HEK293 (cell line): ENCODE data around the gene JMJD6.

Source experiments
- CTCF ChIA-PET: fragments of 350-600 bp; formaldehyde crosslinking; extraction: SDS; loops from one replicate; lab custom pipeline; 2021; ENCODE audit warnings: antibody characterized with exemption; lab: Yijun Ruan, JAX
- POLR2A ChIA-PET: fragments of 300-600 bp; formaldehyde crosslinking; extraction: SDS; loops from one replicate; lab custom pipeline; 2020; ENCODE audit warnings: antibody characterized with exemption, inconsistent platforms; lab: Yijun Ruan, JAX
- H3K27ac ChIP-seq: fragments of 200-500 bp; sonication (Bioruptor generic); 2 replicates; pipeline ENCODE4 v1.5.1; 2014; ENCODE audit warnings: low read depth, low read length, control low read depth, inconsistent platforms; ENCODE audit errors: extremely low read depth
- H3K36me3 ChIP-seq, 2 experiments: fragments of 200-500 bp in 1 of 2; sonication (Bioruptor generic) in 1 of 2; 1 replicate in 1 of 2; 2 replicates in 1 of 2; pipeline ENCODE4 v1.5.1; 2014 to 2017; ENCODE audit warnings: inconsistent platforms in 2 of 2, low read length in 2 of 2; ENCODE audit not compliant: control insufficient read depth in 2 of 2, insufficient read depth in 1 of 2
- H3K4me1 ChIP-seq: fragments of 200-500 bp; sonication (Bioruptor generic); 2 replicates; pipeline ENCODE4 v1.5.1; 2014; ENCODE audit warnings: mild to moderate bottlenecking, low read length, inconsistent platforms; ENCODE audit not compliant: control insufficient read depth, insufficient read depth
- H3K4me3 ChIP-seq: 2 replicates; pipeline ENCODE4 v1.5.1; 2011; ENCODE audit warnings: low read depth, mild to moderate bottlenecking, control low read depth, low read length, moderate library complexity
- H3K9me3 ChIP-seq: fragments of 200-500 bp; sonication (Bioruptor generic); 2 replicates; pipeline ENCODE4 v1.5.1; 2014; ENCODE audit warnings: low read depth, low read length, inconsistent platforms; ENCODE audit not compliant: control insufficient read depth, insufficient read depth
- INSM2 ChIP-seq: fragments of 450-650 bp; formaldehyde crosslinking; IDR thresholded peaks from 2 replicates; pipeline ENCODE4 v1.5.1; 2016; ENCODE audit warnings: missing biosample characterization, missing genetic modification characterization
- OSR2 ChIP-seq: fragments of 450-650 bp; formaldehyde crosslinking; IDR thresholded peaks from 2 replicates; pipeline ENCODE4 v1.5.1; 2016; ENCODE audit warnings: missing biosample characterization, missing genetic modification characterization
- PRDM10 ChIP-seq: fragments of 450-650 bp; formaldehyde crosslinking; IDR thresholded peaks from 2 replicates; pipeline ENCODE4 v1.5.1; 2016; ENCODE audit warnings: missing biosample characterization, missing genetic modification characterization
- PRDM4 ChIP-seq: fragments of 450-650 bp; formaldehyde crosslinking; IDR thresholded peaks from 2 replicates; pipeline ENCODE4 v1.5.1; 2017; ENCODE audit warnings: missing biosample characterization, missing genetic modification characterization
- SP2 ChIP-seq: fragments of 450-650 bp; formaldehyde crosslinking; IDR thresholded peaks from 2 replicates; pipeline ENCODE4 v1.5.1; 2016; ENCODE audit warnings: missing biosample characterization, missing genetic modification characterization
- TCF7L2 ChIP-seq: IDR thresholded peaks from 2 replicates; pipeline ENCODE4 v1.6.1; 2011; ENCODE audit warnings: low read depth, mild to moderate bottlenecking, inconsistent platforms, low read length, moderate library complexity, borderline replicate concordance
- ZBTB10 ChIP-seq: fragments of 450-650 bp; formaldehyde crosslinking; IDR thresholded peaks from 2 replicates; pipeline ENCODE4 v1.5.1; 2016; ENCODE audit warnings: missing biosample characterization, missing genetic modification characterization
- ZFP69B ChIP-seq: fragments of 450-650 bp; formaldehyde crosslinking; IDR thresholded peaks from 2 replicates; pipeline ENCODE4 v1.5.1; 2016; ENCODE audit warnings: missing biosample characterization, missing genetic modification characterization
- ZNF146 ChIP-seq: fragments of 450-650 bp; formaldehyde crosslinking; IDR thresholded peaks from 2 replicates; pipeline ENCODE4 v1.5.1; 2016; ENCODE audit warnings: missing biosample characterization, missing genetic modification characterization
- ZNF184 ChIP-seq: fragments of 450-650 bp; IDR thresholded peaks from 2 replicates; pipeline ENCODE4 v1.5.1; 2018; ENCODE audit warnings: missing biosample characterization, mild to moderate bottlenecking, missing genetic modification characterization
- ZNF26 ChIP-seq: fragments of 450-650 bp; formaldehyde crosslinking; IDR thresholded peaks from 2 replicates; pipeline ENCODE4 v1.5.1; 2016; ENCODE audit warnings: missing biosample characterization, missing genetic modification characterization
- ZNF274 ChIP-seq, 2 experiments: fragments of 200-500 bp in 1 of 2; fragments of 450-650 bp in 1 of 2; sonication (Bioruptor generic) in 1 of 2; formaldehyde crosslinking in 1 of 2; IDR thresholded peaks; 2 replicates each; pipeline versions ENCODE4 v1.5.1 to v1.6.1; 2014 to 2016; ENCODE audit warnings: borderline replicate concordance in 1 of 2, inconsistent platforms in 1 of 2, low read length in 1 of 2, missing biosample characterization in 1 of 2, missing genetic modification characterization in 1 of 2
- ZNF292 ChIP-seq: fragments of 450-650 bp; formaldehyde crosslinking; IDR thresholded peaks from 2 replicates; pipeline ENCODE4 v1.5.1; 2016; ENCODE audit warnings: low read depth, missing biosample characterization, missing genetic modification characterization, borderline replicate concordance
- ZNF398 ChIP-seq: fragments of 450-650 bp; formaldehyde crosslinking; IDR thresholded peaks from 2 replicates; pipeline ENCODE4 v1.5.1; 2017; ENCODE audit warnings: missing biosample characterization, missing genetic modification characterization
- ZNF473 ChIP-seq: fragments of 450-650 bp; formaldehyde crosslinking; IDR thresholded peaks from 2 replicates; pipeline ENCODE4 v1.5.1; 2017; ENCODE audit warnings: missing biosample characterization, missing genetic modification characterization
- ZNF529 ChIP-seq: fragments of 450-650 bp; formaldehyde crosslinking; IDR thresholded peaks from 2 replicates; pipeline ENCODE4 v1.5.1; 2017; ENCODE audit warnings: missing genetic modification characterization, missing biosample characterization; ENCODE audit not compliant: insufficient replicate concordance
- ZNF585B ChIP-seq: fragments of 450-650 bp; formaldehyde crosslinking; IDR thresholded peaks from 2 replicates; pipeline ENCODE4 v1.5.1; 2016; ENCODE audit warnings: missing biosample characterization, missing genetic modification characterization
- ZNF626 ChIP-seq: fragments of 450-650 bp; sonication (Bioruptor Pico); formaldehyde crosslinking; IDR thresholded peaks from 2 replicates; pipeline ENCODE4 v1.5.1; 2018; ENCODE audit warnings: missing biosample characterization, missing genetic modification characterization, inconsistent platforms
- ZNF707 ChIP-seq: fragments of 450-650 bp; formaldehyde crosslinking; IDR thresholded peaks from 2 replicates; pipeline ENCODE4 v1.5.1; 2016; ENCODE audit warnings: missing biosample characterization, missing genetic modification characterization
- ZNF76 ChIP-seq: fragments of 450-650 bp; formaldehyde crosslinking; IDR thresholded peaks from 2 replicates; pipeline ENCODE4; 2016; ENCODE audit warnings: low read depth, missing biosample characterization, missing genetic modification characterization, borderline replicate concordance
- ZNF791 ChIP-seq: fragments of 450-650 bp; formaldehyde crosslinking; IDR thresholded peaks from 2 replicates; pipeline ENCODE4 v1.5.1; 2016; ENCODE audit warnings: missing biosample characterization, missing genetic modification characterization

The JMJD6 gene

GRCh38 chr17:76670020-76670717 is 56.2 kb downstream of the JMJD6 start:
- Histone ChIP-seq H3K36me3 (peaks cover 0 to 3% of the 10 kb centered on the region in 2 experiments; a peak in 1 of 3 replicates), H3K4me1 (peaks cover 36% of the 10 kb centered on the region), H3K9me3 (no peaks in the 10 kb centered on the region), H3K27ac (peak overlapping the region; percentile 97), H3K4me3 (no peak overlapping the region)
- ChIA-PET POLR2A (interaction anchor here (1.9 to 2.4 kb wide), 4 partner anchors 10 to 84 kb away, joined by 12 to 15 read pairs (median 14); partner anchors contain the start of genes MXRA7 and ST6GALNAC2), CTCF (interaction anchor here (0.5 to 2.7 kb wide), 8 partner anchors 9 to 1540 kb away, joined by 3 to 28 read pairs (median 4); no protein-coding TSS in a partner anchor)
- TF ChIP-seq INSM2 (tag by site-specific recombination): peak; percentile 76
- 0 out of 2 replicates have a peak, but pooled peaks have one; percentile 20 for TF ChIP-seq ZNF76
- no peak for TF ChIP-seq ZNF473 (tag by site-specific recombination)
- TF ChIP-seq PRDM4 (tag by site-specific recombination): peak; percentile 63; the same call in 1 of the 2 replicates
- no peak for TF ChIP-seq ZBTB10
- TF ChIP-seq ZNF398: peak; percentile 39
- no peak for TF ChIP-seq ZNF626 (tag by site-specific recombination)
- TF ChIP-seq PRDM10 (tag by site-specific recombination): peak; percentile 80
- no peak for TF ChIP-seq ZNF707
- TF ChIP-seq TCF7L2: no peak
- TF ChIP-seq ZNF585B (tag by site-specific recombination): no peak
- no peak for TF ChIP-seq ZNF26 (tag by site-specific recombination)
- TF ChIP-seq ZNF529 (tag by site-specific recombination): no peak
- 0 out of 2 replicates have a peak, but pooled peaks have one; percentile 2 for TF ChIP-seq ZNF146 (tag by site-specific recombination)
- TF ChIP-seq OSR2 (tag by site-specific recombination): peak; percentile 44
- peak; percentile 99 for TF ChIP-seq ZNF184 (tag by site-specific recombination)
- TF ChIP-seq ZNF292 (tag by site-specific recombination): no peak
- peak; percentile 19; the same call in 1 of the 2 replicates for TF ChIP-seq ZFP69B (tag by site-specific recombination)
- no peak for TF ChIP-seq ZNF791 (tag by site-specific recombination)
- TF ChIP-seq ZNF274 (IDR thresholded peaks at IDR 0.05; ENCODE audit: low read length): no peak
- no peak for TF ChIP-seq ZNF274 (tag by site-specific recombination; IDR thresholded peaks at IDR 0.05; ENCODE audit: borderline replicate concordance)
- no peak; the same call in 1 of the 2 replicates for TF ChIP-seq SP2
